Activated T-helper 1 cell treated with anti-CD3 and anti-CD28 coated beads, Interleukin-12 subunit alpha, Interleukin-12 subunit beta, Interleukin-2, Interleukin-4 antibody, amounts not matched to agents 30 ng/mL and 10 ng/mL and 1 ng/mL, durations not matched to agents 14 hours and 24 hours and 36 hours (primary cell): Measurements from ENCODE around the gene TCF12. TPM values are rescaled to one million over a fixed set of nuclear protein-coding genes. Genes with fewer than 3 reads are reported as not detected.
"Not testable (repeated sequence)": the region's sequence is repeated elsewhere in the genome, so short reads cannot be mapped to it uniquely, and the experiment has no call there.

Source experiments
- DNase-seq: peaks from one replicate; pipeline ENCODE4 v3.0.0; 2021; ENCODE audit warnings: low spot score
- H3K27ac Mint-ChIP-seq: one replicate; pipeline ENCODE4 v1.8.0; 2021; ENCODE audit warnings: mild to moderate bottlenecking, mixed read lengths
- H3K27me3 Mint-ChIP-seq: one replicate; pipeline ENCODE4 v1.8.0; 2022; ENCODE audit warnings: mild to moderate bottlenecking, moderate library complexity, mixed read lengths; ENCODE audit not compliant: insufficient read depth
- H3K36me3 Mint-ChIP-seq: one replicate; pipeline ENCODE4 v1.8.0; 2021; ENCODE audit warnings: low read depth, mixed read lengths
- H3K4me1 Mint-ChIP-seq: one replicate; pipeline ENCODE4 v1.8.0; 2021; ENCODE audit warnings: low read depth, mixed read lengths
- H3K4me3 Mint-ChIP-seq: one replicate; pipeline ENCODE4 v1.8.0; 2021; ENCODE audit warnings: mild to moderate bottlenecking, moderate library complexity, mixed read lengths
- H3K9me3 Mint-ChIP-seq: one replicate; pipeline ENCODE4 v1.8.0; 2021; ENCODE audit warnings: mixed read lengths
- intact Hi-C: fragments of 100-400 bp; cut with micrococcal nuclease; formaldehyde crosslinking; loops from one replicate; pipeline ENCODE4 v1.15.1; 2024
- total RNA-seq: library from RNA; stranded (reverse); gene quantifications from 2 replicates; pipeline ENCODE4 v1.2.3, GENCODE V29; 2022

The TCF12 gene
- total RNA-seq, 1 donor from 2014 or later, result 85.7 TPM

GRCh38 chr15:56919031-56919608 lies 676 bp downstream of the TCF12 start:
- Mint-ChIP-seq H3K4me3 (peak overlapping the region; percentile 82), H3K36me3 (peaks cover 27% of the 10 kb centered on the region), H3K4me1 (peaks cover 48% of the 10 kb centered on the region), H3K27me3 (no peaks in the 10 kb centered on the region), H3K27ac (peak overlapping the region; percentile 61), H3K9me3 (no peaks in the 10 kb centered on the region)
- intact Hi-C loops, result loop anchor here (1.0 to 10.0 kb wide), 9 partner anchors 46 to 674 kb away; partner anchors contain the start of genes RFX7 and ZNF280D
- DNase-seq, result peak; percentile 44

GRCh38 chr15:56919609-56920366 lies 1.3 kb downstream of the TCF12 start:
- intact Hi-C loops, result loop anchor here (1.0 to 10.0 kb wide), 9 partner anchors 45 to 675 kb away; partner anchors contain the start of genes RFX7 and ZNF280D
- H3K36me3 Mint-ChIP-seq, result peaks cover 32% of the 10 kb centered on the region
- peak; percentile 1 for DNase-seq
- no peaks in the 10 kb centered on the region for H3K9me3 Mint-ChIP-seq
- H3K4me1 Mint-ChIP-seq, result peaks cover 52% of the 10 kb centered on the region
- H3K27me3 Mint-ChIP-seq, result no peaks in the 10 kb centered on the region
- peak overlapping the region; percentile 92 for H3K4me3 Mint-ChIP-seq
- H3K27ac Mint-ChIP-seq, result peak overlapping the region; percentile 95

GRCh38 chr15:56920367-56920627 lies 1.9 kb downstream of the TCF12 start:
- no peak for DNase-seq
- intact Hi-C loops, result no loop called here
- Mint-ChIP-seq H3K27me3 (no peaks in the 10 kb centered on the region), H3K4me3 (peak overlapping the region; percentile 92), H3K4me1 (peaks cover 53% of the 10 kb centered on the region), H3K27ac (peak overlapping the region; percentile 95), H3K36me3 (peaks cover 32% of the 10 kb centered on the region), H3K9me3 (no peaks in the 10 kb centered on the region)

GRCh38 chr15:56923174-56923591 lies 4.7 kb downstream of the TCF12 start:
- H3K27me3 Mint-ChIP-seq, result no peaks in the 10 kb centered on the region
- peaks cover 47% of the 10 kb centered on the region for H3K36me3 Mint-ChIP-seq
- intact Hi-C loops, result no loop called here
- H3K27ac Mint-ChIP-seq, result no peak overlapping the region
- H3K9me3 Mint-ChIP-seq, result no peaks in the 10 kb centered on the region
- H3K4me3 Mint-ChIP-seq, result no peak overlapping the region
- DNase-seq, result no peak
- peaks cover 46% of the 10 kb centered on the region for H3K4me1 Mint-ChIP-seq

GRCh38 chr15:56927816-56928215 lies 9.4 kb downstream of the TCF12 start:
- Mint-ChIP-seq H3K36me3 (peaks cover 41% of the 10 kb centered on the region), H3K9me3 (no peaks in the 10 kb centered on the region), H3K4me3 (no peak overlapping the region), H3K27ac (no peak overlapping the region), H3K27me3 (no peaks in the 10 kb centered on the region), H3K4me1 (peaks cover 48% of the 10 kb centered on the region)
- no peak for DNase-seq
- intact Hi-C loops, result no loop called here

GRCh38 chr15:56929399-56929798 lies 11.0 kb downstream of the TCF12 start:
- peaks cover 33% of the 10 kb centered on the region for H3K36me3 Mint-ChIP-seq
- no peaks in the 10 kb centered on the region for H3K9me3 Mint-ChIP-seq
- peaks cover 38% of the 10 kb centered on the region for H3K4me1 Mint-ChIP-seq
- no peak overlapping the region for H3K27ac Mint-ChIP-seq
- intact Hi-C loops, result no loop called here
- no peaks in the 10 kb centered on the region for H3K27me3 Mint-ChIP-seq
- no peak overlapping the region for H3K4me3 Mint-ChIP-seq
- DNase-seq, result no peak

- no peak overlapping the region for H3K27ac Mint-ChIP-seq
- H3K9me3 Mint-ChIP-seq, result no peaks in the 10 kb centered on the region
- peaks cover 35% of the 10 kb centered on the region for H3K36me3 Mint-ChIP-seq
- intact Hi-C loops, result no loop called here
- DNase-seq, result no peak
- H3K27me3 Mint-ChIP-seq, result no peaks in the 10 kb centered on the region
- H3K4me3 Mint-ChIP-seq, result no peak overlapping the region
- H3K4me1 Mint-ChIP-seq, result peaks cover 36% of the 10 kb centered on the region
These were observed 11.5 kb downstream of the TCF12 start for GRCh38 chr15:56929933-56930332.

- Mint-ChIP-seq H3K4me1 (peaks cover 31% of the 10 kb centered on the region), H3K9me3 (no peaks in the 10 kb centered on the region), H3K36me3 (peaks cover 37% of the 10 kb centered on the region), H3K27me3 (no peaks in the 10 kb centered on the region), H3K4me3 (no peak overlapping the region), H3K27ac (no peak overlapping the region)
- DNase-seq, result no peak
- intact Hi-C loops, result no loop called here
These were observed 12.3 kb downstream of the TCF12 start for GRCh38 chr15:56930669-56931313.

GRCh38 chr15:56931639-56932508 lies 13.4 kb downstream of the TCF12 start:
- H3K4me1 Mint-ChIP-seq, result peaks cover 38% of the 10 kb centered on the region
- H3K9me3 Mint-ChIP-seq, result peaks cover 8% of the 10 kb centered on the region
- H3K27me3 Mint-ChIP-seq, result no peaks in the 10 kb centered on the region
- H3K36me3 Mint-ChIP-seq, result peaks cover 38% of the 10 kb centered on the region
- H3K27ac Mint-ChIP-seq, result no peak overlapping the region
- H3K4me3 Mint-ChIP-seq, result no peak overlapping the region
- no peak for DNase-seq
- intact Hi-C loops, result no loop called here

GRCh38 chr15:56932509-56932868 lies 14.0 kb downstream of the TCF12 start:
- H3K27me3 Mint-ChIP-seq, intact Hi-C loops, H3K4me3 Mint-ChIP-seq, DNase-seq, H3K27ac Mint-ChIP-seq, H3K9me3 Mint-ChIP-seq: not testable (repeated sequence)
- Mint-ChIP-seq H3K4me1 (peaks cover 38% of the 10 kb centered on the region), H3K36me3 (peaks cover 37% of the 10 kb centered on the region)

GRCh38 chr15:56933410-56933809 lies 15.0 kb downstream of the TCF12 start:
- H3K9me3 Mint-ChIP-seq, result peaks cover 8% of the 10 kb centered on the region
- H3K4me1 Mint-ChIP-seq, result peaks cover 38% of the 10 kb centered on the region
- intact Hi-C loops, result no loop called here
- no peak overlapping the region for H3K4me3 Mint-ChIP-seq
- DNase-seq, result no peak
- H3K27ac Mint-ChIP-seq, result no peak overlapping the region
- no peaks in the 10 kb centered on the region for H3K27me3 Mint-ChIP-seq
- H3K36me3 Mint-ChIP-seq, result peaks cover 36% of the 10 kb centered on the region

- intact Hi-C loops, result no loop called here
- peaks cover 37% of the 10 kb centered on the region for H3K36me3 Mint-ChIP-seq
- no peak overlapping the region for H3K27ac Mint-ChIP-seq
- H3K27me3 Mint-ChIP-seq, result no peaks in the 10 kb centered on the region
- H3K4me3 Mint-ChIP-seq, result no peak overlapping the region
- H3K9me3 Mint-ChIP-seq, result peaks cover 8% of the 10 kb centered on the region
- peaks cover 38% of the 10 kb centered on the region for H3K4me1 Mint-ChIP-seq
- DNase-seq, result no peak
These were observed 15.4 kb downstream of the TCF12 start for GRCh38 chr15:56933811-56934210.
